ENCODE data around the gene AIP.

The AIP gene

GRCh38 chr11:67494371-67495233 lies 11.8 kb downstream of the AIP start:
- DNase-seq: no peak

DNA sequence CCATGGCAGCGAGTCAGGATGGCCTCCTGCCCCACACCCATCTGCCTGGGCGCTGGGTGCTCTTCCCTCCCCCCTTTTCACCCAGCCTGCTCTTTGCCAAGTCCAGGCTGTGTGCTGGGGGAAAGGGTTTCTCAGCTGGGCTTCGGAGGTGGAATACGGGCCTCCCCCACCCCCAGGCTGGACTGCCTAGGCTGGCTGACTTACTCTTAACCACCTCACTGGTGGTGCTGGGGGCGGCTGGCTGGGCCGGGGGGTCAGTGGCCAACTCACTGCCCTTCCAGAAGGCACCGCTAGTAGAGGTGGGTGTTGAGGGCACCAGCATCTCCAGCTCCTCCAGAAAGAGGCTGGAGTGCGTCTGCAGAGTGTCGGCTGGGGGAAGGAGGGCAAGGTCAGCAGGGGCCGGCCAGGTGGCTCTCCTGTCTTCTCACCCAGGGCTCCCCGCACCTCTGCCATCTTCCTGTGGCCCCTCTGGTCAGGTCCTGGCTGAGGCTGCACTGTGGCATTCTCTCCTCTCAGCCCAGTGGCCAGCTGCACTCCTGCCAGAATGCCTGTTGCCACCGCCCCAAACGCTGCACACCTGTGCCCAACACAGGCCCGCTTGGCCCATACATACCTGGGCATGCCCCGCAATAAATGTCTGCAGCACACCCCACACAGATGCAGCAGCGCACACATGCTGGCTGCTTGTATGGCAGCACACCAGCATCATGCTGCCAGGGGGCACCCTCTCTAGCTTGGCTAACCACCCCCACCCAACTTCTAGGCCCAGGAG lies 12.6 kb downstream of the AIP start:
- no peak for DNase-seq

DNA sequence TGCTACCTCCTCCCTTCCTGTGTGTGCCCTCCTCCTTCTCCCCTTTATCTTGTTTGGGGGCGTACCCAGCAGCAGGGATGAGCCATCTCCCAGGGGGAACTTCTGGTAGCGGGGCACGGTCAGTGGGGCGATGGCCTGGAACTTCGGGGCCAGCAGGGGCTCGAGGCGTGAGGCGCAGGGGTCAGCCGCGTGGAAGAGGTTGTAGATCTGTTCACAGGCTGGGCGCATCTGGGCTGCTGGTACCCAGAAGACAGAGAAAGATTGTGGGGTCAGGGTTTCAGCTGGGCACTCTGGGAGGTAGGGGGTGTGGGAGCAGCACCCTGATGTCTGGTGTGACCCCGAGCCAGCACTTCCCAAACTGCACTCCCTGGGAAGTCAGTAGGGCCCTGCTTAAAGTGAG lies 13.3 kb downstream of the AIP start:
- no peak for DNase-seq

GRCh38 chr11:67497656-67498291 lies 14.9 kb downstream of the AIP start:
- DNase-seq: no peak

- no peak for DNase-seq
Measured at GRCh38 chr11:67498544-67498972, 15.7 kb downstream of the AIP start.

GRCh38 chr11:67499808-67500483 lies 17.1 kb downstream of the AIP start:
- no peak for DNase-seq

- DNase-seq: no peak
Measured at GRCh38 chr11:67500484-67500821, 17.6 kb downstream of the AIP start.

DNA sequence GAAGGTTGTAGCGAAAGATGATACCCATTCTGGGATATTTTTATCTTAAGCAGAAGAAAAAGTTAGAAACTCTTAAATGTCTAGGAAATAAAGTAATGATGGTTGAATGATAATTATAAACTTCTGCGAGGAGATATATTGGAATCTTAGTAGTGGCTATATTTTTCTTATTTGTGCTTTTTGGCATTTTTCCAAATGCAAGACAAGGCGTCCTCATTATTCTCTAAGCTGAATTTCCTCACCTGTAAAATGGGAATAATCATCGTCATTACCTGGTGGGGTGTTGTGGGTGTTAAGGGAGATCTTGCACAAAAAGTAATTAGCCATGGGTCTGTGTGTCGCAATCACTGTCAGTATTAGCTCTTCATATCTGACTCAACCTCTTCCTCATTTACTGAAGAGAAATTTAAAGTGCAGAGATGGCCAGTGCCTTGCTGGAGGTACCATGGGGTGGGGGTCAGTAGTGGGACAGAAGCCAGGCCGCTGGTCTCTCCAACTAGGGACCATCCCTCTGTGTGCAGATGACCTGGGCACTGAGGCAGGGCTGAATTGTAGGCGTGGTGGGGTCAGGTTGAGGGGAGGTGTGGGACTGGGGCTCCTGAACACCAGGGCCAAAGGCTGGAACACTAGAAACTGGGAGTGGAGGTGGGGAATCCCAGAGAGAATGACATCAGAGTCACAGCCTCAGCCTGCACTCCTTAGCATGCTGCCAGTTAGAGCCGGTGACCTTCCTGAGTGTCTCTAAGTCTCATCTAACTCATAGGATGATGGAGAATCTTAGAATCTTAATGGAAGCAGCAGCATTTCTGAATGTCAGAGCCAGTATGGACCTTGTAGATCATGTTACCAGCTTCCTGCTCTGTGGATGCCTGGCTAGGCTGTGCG lies 18.2 kb downstream of the AIP start:
- DNase-seq: no peak

- no peak for DNase-seq
Measured at GRCh38 chr11:67501854-67502253, 19.0 kb downstream of the AIP start.

GRCh38 chr11:67502328-67502979 lies 19.6 kb downstream of the AIP start:
- DNase-seq: no peak

- DNase-seq: no peak
Measured at GRCh38 chr11:67503119-67504004, 20.5 kb downstream of the AIP start.

DNA sequence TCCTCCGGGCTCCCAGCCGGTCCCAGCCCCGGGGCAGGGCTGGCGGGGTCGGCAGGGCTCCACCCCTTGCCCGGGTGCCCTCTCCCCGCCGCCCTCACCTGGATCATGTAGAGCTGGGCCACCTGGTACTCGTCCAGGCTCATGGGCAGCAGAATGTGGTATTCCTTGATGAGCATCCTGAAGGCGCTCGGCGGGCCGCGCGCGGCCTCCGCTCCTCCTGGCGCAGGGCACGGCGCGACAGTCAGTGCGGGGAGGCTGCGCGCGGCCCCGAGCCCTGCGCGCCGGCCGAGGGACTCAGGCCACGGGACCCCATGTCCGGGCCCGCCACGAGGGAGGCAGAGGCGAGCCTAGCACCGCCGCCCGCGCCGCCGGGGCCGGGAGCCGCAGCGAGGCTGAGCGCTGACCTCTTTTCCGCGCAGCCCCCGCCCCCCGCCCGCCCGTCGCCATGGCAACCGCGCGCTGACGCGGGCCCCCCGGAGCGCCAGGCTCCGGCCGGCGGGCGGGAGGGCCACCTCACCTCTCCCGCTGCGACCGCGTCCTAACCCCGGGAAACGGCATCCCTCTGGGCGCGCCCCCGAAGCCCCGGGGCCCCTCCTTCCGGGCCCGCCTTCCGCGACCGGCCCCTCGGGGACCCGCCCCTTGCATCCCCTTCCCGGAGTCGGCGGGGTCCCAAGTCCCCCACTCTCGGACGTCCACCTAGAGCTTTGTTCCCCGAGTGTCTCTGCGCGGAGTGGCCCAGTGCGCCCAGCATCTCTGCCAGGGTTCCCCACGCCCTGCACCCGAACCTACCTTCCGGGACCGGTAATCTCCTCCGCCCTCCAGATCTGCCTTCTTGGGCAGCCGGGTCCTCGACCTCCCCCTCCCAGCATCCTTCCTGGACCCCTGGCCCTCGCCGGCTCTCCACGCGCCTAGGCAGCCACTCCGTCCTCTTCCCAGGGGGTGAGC lies 21.5 kb downstream of the AIP start:
- DNase-seq: peak; percentile 7

- DNase-seq: peak; percentile 27
Measured at GRCh38 chr11:67504950-67505581, 22.2 kb downstream of the AIP start, which contains the start of gene PITPNM1. PITPNM1 (minus strand) TSS chr11:67505363; CDS start chr11:67504180, 1,183 bp downstream.

GRCh38 chr11:67505605-67506396 lies 23.0 kb downstream of the AIP start:
- peak; percentile 79 for DNase-seq

- no peak for DNase-seq
Measured at GRCh38 chr11:67506426-67507051, 23.7 kb downstream of the AIP start.

DNA sequence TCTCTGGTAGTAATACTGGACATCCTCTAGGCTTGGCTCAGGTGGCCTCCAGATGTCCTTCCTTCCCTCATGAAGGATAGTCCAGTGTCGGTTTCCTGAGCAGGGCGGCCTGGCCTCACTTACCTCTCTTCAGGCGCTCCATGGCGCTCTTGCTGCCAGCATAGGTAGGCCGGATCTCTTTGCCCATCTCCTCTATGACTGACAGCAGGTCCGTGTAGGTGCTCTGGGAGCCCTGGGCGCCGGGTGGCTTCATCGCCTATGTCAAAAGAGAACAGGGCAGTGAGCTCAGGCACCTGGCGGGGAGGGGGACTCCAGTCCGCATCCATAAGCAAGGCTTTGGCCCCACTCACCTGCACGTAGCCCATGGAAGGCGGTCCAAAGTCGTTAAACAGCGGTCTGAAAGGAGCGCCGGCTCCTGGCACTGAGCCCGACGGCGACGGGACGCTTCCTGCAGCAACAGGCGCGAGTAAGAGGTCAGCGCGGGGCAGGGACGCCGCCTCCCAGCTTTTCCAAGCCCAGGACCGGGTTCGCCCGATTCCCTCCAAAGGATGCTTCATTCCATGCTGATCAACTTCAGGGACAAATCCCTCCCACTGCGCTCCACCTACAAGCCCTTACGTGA lies 24.5 kb downstream of the AIP start:
- no peak for DNase-seq

All from NCI-H774 (cell line).